ENCODE data around the gene MARCHF10. TPM values are rescaled to one million over a fixed set of nuclear protein-coding genes. Genes with fewer than 3 reads are reported as not detected.
"Not testable (repeated sequence)": the region's sequence is repeated elsewhere in the genome, so short reads cannot be mapped to it uniquely, and the experiment has no call there.

MARCHF10 gene, protein sequence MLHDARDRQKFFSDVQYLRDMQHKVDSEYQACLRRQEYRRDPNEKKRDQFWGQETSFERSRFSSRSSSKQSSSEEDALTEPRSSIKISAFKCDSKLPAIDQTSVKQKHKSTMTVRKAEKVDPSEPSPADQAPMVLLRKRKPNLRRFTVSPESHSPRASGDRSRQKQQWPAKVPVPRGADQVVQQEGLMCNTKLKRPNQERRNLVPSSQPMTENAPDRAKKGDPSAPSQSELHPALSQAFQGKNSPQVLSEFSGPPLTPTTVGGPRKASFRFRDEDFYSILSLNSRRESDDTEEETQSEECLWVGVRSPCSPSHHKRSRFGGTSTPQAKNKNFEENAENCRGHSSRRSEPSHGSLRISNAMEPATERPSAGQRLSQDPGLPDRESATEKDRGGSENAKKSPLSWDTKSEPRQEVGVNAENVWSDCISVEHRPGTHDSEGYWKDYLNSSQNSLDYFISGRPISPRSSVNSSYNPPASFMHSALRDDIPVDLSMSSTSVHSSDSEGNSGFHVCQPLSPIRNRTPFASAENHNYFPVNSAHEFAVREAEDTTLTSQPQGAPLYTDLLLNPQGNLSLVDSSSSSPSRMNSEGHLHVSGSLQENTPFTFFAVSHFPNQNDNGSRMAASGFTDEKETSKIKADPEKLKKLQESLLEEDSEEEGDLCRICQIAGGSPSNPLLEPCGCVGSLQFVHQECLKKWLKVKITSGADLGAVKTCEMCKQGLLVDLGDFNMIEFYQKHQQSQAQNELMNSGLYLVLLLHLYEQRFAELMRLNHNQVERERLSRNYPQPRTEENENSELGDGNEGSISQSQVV
- polyA plus RNA-seq (2012; ENCODE audit: low read depth, missing spikeins): not detected

DNA sequence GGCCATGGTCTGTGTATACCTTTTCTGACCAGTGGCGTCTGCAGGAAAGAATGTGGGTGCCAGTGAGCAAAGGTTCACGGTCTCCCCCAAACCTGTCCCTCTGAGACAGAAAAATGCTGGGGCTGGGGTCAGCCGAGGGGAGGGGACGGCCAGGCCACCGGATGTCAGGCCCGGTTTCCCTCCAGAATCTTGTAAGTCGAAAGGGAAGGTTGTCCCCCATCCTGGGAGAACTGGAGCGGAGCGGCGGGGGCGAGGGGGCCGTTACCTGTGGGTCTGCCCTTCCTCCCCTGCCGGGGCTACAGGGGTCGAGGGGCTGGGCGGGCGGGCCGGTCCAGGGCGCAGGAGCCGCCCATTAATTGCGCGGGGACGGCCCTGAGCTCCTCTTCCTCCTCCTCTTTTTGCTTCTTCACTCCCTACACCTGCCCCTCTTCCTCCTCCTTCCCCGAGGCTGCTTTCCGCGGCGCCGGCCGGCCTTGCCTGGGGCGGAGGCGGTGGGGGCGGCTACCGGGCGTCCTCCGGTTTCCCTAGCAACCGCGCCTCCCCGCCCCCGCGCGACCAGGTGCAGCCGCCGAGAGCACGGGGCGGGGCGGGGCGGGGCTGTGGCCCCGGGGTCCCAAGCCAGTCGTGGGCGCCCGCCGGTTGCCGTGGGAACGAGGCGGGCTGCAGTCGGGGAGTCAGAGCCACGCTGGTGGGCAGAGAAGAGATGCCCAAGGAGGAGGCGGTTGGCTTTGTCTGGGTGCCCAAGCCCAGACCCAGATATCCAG, at the start of gene MARCHF10:
MARCHF10 (minus strand) TSS at position 503 of the 764 bp plus-strand sequence. CDS start 6,579 bp downstream, outside the sequence.
- FAIRE-seq: no peak
- TF ChIP-seq SPI1 (IDR thresholded peaks at IDR 0.05; ENCODE audit: low read depth, low read length) (no peak), POU2F2 (IDR thresholded peaks at IDR 0.05; ENCODE audit: low read depth, low read length) (no peak), TAF1 (IDR thresholded peaks at IDR 0.05; ENCODE audit: low read depth, low read length) (no peak), POLR2AphosphoS5 (IDR thresholded peaks at IDR 0.05; ENCODE audit: low read depth, low read length) (no peak), PAX5 (IDR thresholded peaks at IDR 0.05; ENCODE audit: insufficient read depth, low read length, severe bottlenecking) (no peak), POLR2A (IDR thresholded peaks at IDR 0.05; ENCODE audit: low read depth, low read length) (no peak)
- peak; percentile 58 for DNase-seq (ENCODE audit: insufficient read length, low spot score)

DNA sequence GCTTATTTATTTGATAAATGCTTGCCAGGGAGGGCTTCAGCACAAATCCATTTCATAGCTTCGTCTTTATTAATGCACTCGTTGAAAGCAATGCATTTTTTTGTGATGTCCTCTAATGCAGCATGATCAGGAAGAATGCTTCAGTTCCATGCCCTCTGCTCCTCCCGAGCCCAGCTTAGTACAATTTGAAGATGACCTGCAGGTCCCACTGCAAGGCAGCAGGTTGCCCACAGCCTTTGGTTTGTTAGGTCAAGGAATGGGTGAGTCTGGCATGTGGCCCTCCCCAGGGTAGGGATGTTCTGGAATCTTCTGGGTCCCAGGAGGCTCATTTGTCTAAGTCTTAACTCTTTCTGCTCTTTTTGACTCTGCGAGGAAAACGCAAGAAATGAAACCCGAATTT, 49.4 kb upstream of the MARCHF10 start:
- FAIRE-seq (no peak), DNase-seq (ENCODE audit: insufficient read length, low spot score) (no peak)

DNA sequence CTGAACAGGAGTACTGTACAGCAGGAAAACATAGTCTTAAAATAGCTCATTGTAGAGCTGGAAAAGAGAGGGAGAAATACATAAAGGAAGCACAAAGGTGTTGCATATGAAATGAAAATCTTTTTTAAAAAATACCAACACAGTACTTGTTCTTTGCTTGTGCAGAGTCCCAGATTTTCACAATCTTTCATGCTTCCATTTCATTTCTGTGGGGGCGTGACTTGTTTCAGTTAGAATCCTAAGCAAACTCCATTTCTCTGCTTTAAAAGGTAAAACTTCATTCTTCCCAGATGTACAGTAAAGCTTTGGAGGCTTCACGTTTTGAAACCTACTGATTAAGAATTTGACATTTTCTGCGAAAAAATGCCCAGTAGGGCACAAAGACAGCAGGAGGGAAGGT, 48.5 kb upstream of the MARCHF10 start:
- no peak for TF ChIP-seq POLR2AphosphoS5 (IDR thresholded peaks at IDR 0.05; ENCODE audit: low read depth, low read length)
- TF ChIP-seq TAF1 (IDR thresholded peaks at IDR 0.05; ENCODE audit: low read depth, low read length): no peak
- TF ChIP-seq POLR2A (IDR thresholded peaks at IDR 0.05; ENCODE audit: low read depth, low read length): no peak
- no peak for TF ChIP-seq POU2F2 (IDR thresholded peaks at IDR 0.05; ENCODE audit: low read depth, low read length)
- TF ChIP-seq PAX5 (IDR thresholded peaks at IDR 0.05; ENCODE audit: insufficient read depth, low read length, severe bottlenecking): no peak
- TF ChIP-seq SPI1 (IDR thresholded peaks at IDR 0.05; ENCODE audit: low read depth, low read length): no peak
- DNase-seq (ENCODE audit: insufficient read length, low spot score) (no peak), FAIRE-seq (no peak)

More for the DNA sequence above, 49.4 kb upstream of the MARCHF10 start:
- TF ChIP-seq PAX5 (IDR thresholded peaks at IDR 0.05; ENCODE audit: insufficient read depth, low read length, severe bottlenecking) (no peak), TAF1 (IDR thresholded peaks at IDR 0.05; ENCODE audit: low read depth, low read length) (no peak), POLR2AphosphoS5 (IDR thresholded peaks at IDR 0.05; ENCODE audit: low read depth, low read length) (no peak), POU2F2 (IDR thresholded peaks at IDR 0.05; ENCODE audit: low read depth, low read length) (no peak), SPI1 (IDR thresholded peaks at IDR 0.05; ENCODE audit: low read depth, low read length) (no peak), POLR2A (IDR thresholded peaks at IDR 0.05; ENCODE audit: low read depth, low read length) (no peak)

DNA sequence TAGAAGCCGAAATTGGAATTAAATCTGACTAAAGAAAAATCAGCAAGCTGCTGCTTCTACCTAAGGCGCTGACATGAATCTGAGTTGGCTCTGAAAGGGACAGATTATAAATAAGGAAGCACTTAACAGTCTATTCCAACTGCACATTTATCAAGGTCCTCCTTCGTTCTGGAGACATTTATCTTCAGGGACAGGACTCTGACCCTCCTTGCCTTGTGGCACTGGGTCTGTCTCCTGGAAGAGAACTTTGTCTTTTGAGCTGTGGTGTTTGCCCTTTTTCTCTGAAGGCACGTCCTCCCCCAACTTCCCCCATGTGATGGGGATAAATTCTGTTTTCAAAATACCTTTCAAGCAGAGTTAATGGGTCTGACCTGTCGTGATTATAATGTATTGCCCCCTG, 47.0 kb upstream of the MARCHF10 start:
- no peak for FAIRE-seq
- TF ChIP-seq TAF1 (IDR thresholded peaks at IDR 0.05; ENCODE audit: low read depth, low read length) (no peak), SPI1 (IDR thresholded peaks at IDR 0.05; ENCODE audit: low read depth, low read length) (no peak), POU2F2 (IDR thresholded peaks at IDR 0.05; ENCODE audit: low read depth, low read length) (no peak), POLR2AphosphoS5 (IDR thresholded peaks at IDR 0.05; ENCODE audit: low read depth, low read length) (no peak), POLR2A (IDR thresholded peaks at IDR 0.05; ENCODE audit: low read depth, low read length) (no peak), PAX5 (IDR thresholded peaks at IDR 0.05; ENCODE audit: insufficient read depth, low read length, severe bottlenecking) (no peak)
- no peak for DNase-seq (ENCODE audit: insufficient read length, low spot score)

DNA sequence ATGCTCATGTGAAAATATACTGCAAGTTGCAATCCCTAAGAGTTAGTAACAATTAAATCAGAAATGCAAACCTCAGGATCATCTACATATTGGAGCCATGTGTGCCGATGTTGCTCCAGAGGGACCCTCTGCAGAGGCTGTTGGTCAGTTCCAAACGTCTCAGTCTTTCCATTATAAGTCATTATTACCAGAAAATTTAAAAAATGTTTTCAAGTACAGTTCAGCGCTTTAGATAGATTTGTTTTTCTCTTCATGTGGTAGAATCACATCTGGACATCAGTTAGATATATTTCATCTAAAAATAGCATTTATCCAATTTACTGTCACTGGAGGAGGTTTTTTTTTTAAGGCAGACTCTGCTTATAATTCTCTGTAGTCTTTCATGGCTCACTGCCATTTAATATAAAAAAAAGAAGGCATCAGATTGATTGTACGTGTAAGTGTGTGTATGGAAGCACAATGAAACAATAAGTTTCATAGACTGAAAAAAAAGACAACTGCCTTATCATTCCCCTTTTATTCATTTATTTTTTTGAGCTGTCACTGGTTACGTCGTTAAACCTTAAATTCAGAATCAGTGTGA, 46.1 kb upstream of the MARCHF10 start:
- no peak for FAIRE-seq
- TF ChIP-seq TAF1 (IDR thresholded peaks at IDR 0.05; ENCODE audit: low read depth, low read length) (no peak), SPI1 (IDR thresholded peaks at IDR 0.05; ENCODE audit: low read depth, low read length) (no peak), POLR2AphosphoS5 (IDR thresholded peaks at IDR 0.05; ENCODE audit: low read depth, low read length) (no peak), POU2F2 (IDR thresholded peaks at IDR 0.05; ENCODE audit: low read depth, low read length) (no peak), POLR2A (IDR thresholded peaks at IDR 0.05; ENCODE audit: low read depth, low read length) (no peak), PAX5 (IDR thresholded peaks at IDR 0.05; ENCODE audit: insufficient read depth, low read length, severe bottlenecking) (no peak)
- DNase-seq (ENCODE audit: insufficient read length, low spot score): no peak

DNA sequence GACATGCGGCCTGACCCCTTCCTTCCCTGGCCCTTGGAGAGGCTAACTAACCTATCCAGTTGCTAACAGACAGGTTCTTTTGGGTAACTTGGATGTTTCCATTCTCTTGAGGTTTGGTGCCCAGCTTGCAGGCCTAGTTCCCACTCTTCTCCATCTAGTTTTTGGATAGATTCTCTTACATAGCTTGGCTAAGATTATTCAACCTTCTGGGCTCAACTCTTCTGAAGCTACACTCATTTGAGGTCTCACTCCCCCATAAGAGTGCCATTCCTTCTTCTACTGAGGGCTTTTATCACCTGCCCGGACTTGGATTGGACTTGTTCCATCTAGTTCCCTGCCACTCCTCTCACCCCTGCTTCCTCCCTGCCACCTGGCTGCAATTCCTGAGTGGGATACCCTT, 44.1 kb upstream of the MARCHF10 start:
- FAIRE-seq: no peak
- TF ChIP-seq POLR2A (IDR thresholded peaks at IDR 0.05; ENCODE audit: low read depth, low read length) (no peak), TAF1 (IDR thresholded peaks at IDR 0.05; ENCODE audit: low read depth, low read length) (no peak)

DNA sequence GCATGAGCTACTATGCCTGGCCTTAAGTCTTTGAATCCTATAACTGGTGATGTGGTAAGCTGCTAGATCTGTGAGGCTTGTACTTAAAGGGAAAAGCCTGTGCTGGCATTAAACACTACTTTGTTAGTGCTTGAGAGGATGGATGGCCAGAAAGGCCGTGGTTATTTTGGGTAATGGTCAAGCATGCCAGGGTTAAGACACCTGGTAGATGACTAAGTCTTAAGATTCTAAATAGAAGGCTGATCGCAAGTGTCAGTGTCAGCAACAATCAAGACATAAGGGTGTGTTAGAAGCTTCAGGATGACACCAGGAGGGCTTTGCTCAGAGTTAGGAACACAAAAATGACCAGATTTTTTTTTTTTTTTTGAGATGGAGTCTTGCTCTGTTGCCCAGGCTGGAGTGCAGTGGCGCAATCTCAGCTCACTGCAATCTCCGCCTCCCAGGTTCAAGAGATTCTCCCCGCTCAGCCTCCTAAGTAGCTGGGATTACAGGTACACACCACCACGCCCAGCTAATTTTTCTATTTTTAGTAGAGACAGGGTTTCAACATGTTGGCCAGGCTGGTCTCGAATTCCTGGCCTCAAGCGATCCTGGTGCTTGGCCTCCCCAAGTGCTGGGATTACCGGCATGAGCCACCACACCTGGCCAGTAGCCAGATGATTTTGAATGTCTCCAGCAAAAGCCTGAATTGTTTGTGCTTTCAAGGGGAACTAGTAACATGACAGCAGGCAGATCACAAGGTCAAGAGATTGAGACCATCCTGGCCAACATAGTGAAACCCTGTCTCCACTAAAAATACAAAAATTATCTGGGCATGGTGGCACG, 41.7 kb upstream of the MARCHF10 start:
- FAIRE-seq; DNase-seq (ENCODE audit: insufficient read length, low spot score): not testable (repeated sequence)

More for the DNA sequence above, 44.1 kb upstream of the MARCHF10 start:
- DNase-seq (ENCODE audit: insufficient read length, low spot score): no peak

DNA sequence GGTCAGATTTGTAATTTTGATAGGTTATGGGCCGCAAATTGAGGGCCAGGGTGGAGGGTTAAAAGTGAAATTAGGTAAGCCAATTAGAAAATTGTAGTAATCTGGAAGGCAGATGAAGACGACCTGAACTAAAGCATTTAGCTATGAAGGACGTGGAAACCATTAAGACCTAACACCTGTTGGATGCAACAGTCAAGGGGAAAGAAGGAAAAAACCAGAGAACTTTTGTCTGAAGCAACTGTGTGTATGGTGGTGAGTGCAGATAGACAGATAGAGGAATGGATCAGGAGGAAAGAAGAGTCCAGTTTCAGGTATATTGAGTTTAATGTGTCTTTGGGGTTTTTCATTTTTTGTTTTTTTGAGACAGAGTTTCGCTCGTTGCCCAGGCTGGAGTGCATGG, 40.2 kb upstream of the MARCHF10 start:
- FAIRE-seq (no peak), DNase-seq (ENCODE audit: insufficient read length, low spot score) (no peak)
- TF ChIP-seq TAF1 (IDR thresholded peaks at IDR 0.05; ENCODE audit: low read depth, low read length): no peak
- TF ChIP-seq POU2F2 (IDR thresholded peaks at IDR 0.05; ENCODE audit: low read depth, low read length): no peak
- TF ChIP-seq POLR2A (IDR thresholded peaks at IDR 0.05; ENCODE audit: low read depth, low read length): no peak
- TF ChIP-seq PAX5 (IDR thresholded peaks at IDR 0.05; ENCODE audit: insufficient read depth, low read length, severe bottlenecking): no peak
- no peak for TF ChIP-seq POLR2AphosphoS5 (IDR thresholded peaks at IDR 0.05; ENCODE audit: low read depth, low read length)
- TF ChIP-seq SPI1 (IDR thresholded peaks at IDR 0.05; ENCODE audit: low read depth, low read length): no peak

Data from GM12891 (cell line).